Embryonic facial prominence (tissue), 1 donor: Measurements from ENCODE around the gene CD244.
"Not testable (repeated sequence)": the region's sequence is repeated elsewhere in the genome, so short reads cannot be mapped to it uniquely, and the experiment has no call there.

ENCODE experiments used
- DNase-seq: peaks from one replicate; pipeline ENCODE4 v3.0.0-alpha.2; 2016; ENCODE audit errors: extremely low spot score

The CD244 gene

DNA sequence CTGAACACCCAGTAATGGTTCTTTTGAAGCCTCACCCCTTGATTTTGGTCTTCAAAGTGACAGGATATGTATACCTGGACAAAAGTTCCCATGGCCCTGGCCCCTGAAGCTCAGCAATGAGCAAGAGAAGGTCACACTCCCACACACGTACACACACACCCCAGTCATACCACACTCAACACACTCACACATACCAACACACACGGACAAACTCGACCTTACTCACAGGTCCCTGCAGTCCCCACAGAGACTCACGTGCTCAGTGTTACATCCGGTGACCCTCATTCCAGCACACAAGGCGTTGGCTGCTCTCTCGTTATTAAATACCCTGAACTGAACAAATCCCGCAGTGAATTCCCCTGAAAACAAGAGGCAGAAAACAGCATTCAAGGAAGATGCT, 16.4 kb upstream of the CD244 start:
- no peak for DNase-seq

DNA sequence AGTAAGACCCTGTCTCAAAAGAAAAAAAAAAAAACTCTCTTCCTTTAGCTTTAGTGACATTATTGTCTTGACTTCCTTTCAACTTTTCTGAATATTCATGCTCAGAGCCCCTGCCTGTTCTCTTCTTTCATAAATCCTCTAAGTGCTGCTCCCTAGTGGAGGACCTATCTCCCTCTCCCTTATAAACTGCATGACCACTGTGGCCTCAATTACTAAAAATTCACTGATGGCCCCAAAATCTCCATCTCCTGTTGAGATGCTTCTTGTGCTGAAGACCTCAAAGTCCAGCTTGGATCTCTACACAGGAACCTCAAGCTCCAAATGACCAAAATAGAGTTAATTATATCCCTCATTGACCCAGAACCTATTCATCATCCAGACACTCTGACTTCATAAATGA, 14.5 kb upstream of the CD244 start:
- DNase-seq: no peak

DNA sequence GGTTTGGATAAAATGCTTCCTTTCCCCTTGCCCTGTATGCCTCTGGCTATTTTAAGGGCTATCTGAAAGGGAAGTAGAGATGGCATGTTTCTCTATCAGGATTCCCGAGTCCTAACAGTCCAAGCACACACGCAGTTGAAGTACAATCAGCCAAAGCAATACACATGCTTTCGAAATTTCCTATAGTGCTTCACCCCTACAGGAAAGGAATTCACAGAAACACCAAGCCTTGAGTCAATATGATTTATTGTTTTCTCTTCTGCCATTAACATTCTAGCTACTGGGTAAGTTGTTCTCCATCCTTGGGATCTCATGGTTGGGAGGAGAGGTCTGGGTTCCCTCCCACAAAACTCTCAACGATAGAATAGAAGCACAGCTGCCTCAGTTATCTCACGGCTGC, 13.6 kb upstream of the CD244 start:
- DNase-seq: no peak

DNA sequence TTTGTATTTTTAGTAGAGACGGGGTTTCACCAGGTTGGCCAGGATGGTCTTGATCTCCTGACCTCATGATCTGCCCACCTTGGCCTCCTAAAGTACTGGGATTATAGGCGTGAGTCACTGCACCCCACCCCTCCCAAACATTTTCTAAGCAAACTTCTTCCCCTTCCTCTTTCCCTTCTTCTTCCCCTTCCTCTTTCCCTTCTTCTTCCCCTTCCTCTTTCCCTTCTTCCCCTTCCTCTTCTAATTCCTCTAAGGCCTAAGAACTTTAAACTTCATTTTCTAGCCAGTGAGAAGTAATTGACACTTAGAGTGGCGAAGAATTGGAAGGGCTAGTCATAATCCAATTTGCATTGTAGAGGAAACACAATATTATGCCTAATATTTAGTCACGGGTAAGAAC, 12.9 kb upstream of the CD244 start:
- DNase-seq: not testable (repeated sequence)

DNA sequence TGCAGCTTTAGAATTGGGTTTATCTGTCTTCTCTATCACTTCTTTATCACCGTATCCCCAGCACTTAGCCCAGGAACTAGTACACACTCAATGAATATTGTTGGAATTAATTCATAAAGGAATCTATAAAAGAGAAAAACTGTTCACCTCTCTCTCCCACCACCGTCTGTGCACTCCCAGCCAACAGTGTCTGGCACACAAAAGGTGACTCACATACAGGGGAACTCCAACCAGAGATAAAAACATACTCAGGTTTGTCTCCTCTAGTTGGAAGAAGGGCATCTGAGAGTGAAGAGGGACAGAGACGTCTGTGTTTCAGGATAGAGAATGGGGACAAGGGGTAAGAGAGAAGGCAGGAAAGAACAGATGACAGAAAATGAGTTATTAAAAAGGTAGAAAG, 12.2 kb upstream of the CD244 start:
- DNase-seq: no peak

DNA sequence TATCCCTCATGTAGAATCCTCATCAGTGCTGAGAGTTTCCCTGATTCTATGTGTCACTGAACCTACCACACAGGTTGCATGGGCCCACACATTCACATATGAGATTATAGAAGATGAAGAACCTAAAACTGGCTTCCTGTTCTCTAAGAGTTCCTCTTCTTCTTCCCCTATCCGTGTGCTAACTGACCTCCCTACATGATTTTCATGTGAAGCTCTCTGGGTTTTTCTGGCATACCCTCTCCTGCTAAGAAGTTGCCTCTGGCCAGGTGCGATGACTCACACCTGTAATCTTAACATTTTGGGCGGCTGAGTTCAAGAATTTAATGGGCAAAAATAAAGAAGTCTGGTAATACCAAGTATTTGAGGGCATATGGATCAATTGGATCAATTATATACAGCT, 5.5 kb upstream of the CD244 start:
- DNase-seq: no peak

DNA sequence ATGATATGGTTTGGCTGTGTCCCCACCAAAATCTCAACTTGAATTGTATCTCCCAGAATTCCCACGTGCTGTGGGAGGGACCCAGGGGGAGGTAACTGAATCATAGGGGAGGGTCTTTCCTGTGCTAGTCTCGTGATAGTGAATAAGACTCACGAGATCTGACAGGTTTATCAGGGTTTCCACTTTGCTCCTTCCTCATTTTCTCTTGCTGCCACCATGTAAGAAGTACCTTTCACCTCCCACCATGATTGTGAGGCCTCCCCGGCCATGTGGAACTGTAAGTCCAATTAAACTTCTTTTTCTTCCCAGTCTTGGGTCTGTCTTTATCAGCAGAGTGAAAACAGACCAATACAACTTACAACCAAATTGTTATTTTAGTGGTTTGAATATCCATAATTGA, 5.0 kb upstream of the CD244 start:
- DNase-seq: not testable (repeated sequence)

DNA sequence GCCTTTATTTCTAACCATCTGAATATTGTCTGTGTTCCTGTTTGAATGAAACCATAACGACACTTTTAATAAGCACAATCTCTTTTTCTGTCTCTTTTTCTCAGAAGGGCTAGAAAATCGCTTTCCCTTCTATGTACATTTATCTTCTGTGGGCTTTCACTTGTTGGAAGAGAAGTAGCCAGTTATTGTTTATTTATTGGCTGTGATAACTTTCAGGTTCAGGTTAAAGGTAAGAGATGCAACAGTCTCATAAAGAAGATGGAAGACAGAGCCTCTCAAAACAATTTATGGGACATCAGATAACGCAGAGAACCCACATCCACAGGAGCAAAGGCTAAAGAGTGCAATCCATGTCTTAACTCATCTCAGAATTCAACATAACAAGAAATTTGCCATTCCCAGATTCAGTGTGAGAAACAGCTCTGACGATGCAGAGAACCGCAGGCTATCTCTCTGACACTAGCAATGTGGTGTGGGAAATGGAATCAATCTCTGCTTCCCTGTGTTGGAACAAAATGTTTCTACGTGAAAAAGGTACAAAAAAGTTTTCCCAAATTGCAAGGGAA, 4.1 kb upstream of the CD244 start:
- DNase-seq: no peak

DNA sequence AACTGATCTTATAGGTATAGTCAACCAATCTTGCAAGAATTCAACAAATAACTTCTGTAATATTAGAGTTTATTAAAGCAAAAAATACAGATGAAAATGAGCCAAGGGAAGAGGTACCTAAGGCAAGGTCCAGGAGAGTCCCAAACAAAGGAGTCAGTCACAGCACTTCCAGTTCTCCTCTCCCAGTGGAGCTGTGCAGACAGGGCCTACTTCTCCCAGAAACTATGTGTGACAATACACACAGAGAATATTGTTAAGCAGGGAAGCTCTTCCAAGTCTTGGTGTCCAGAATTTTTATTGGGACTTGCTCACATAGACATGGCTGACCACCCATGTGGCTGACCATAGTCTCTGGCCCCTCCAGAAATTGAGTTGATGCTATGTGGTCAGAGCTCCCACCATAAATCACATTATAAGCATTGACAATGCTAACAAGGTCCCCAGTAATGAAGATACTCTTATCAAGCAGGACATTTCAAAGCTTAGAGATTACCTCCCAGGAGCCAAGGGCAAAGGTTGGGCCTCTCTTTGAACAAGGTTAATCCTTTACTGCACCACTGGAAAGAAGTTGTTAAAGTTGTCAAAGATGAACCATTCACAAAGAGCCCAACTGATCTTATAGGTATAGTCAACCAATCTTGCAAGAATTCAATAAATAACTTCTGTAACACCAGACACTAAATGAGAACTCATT, 3.5 kb upstream of the CD244 start:
- no peak for DNase-seq

DNA sequence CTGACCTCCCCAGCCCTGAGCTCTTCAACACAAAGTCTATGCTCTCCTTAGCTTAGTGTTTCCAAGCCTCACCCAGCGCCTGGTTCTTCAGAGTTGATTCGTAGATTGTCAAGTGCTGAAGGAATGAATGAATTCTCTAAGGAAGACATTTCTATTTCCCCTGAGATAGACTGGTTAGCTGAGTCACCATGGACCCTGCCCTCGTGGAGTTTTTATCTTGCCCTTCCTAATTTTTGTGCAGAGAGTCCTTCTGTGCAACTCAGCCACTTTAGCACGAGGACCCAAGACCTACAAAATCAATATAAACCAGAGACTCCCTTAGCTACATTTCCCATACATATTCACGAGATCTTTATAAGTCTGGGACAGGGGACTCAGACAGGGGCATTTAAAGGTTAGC, 2.6 kb upstream of the CD244 start:
- no peak for DNase-seq

DNA sequence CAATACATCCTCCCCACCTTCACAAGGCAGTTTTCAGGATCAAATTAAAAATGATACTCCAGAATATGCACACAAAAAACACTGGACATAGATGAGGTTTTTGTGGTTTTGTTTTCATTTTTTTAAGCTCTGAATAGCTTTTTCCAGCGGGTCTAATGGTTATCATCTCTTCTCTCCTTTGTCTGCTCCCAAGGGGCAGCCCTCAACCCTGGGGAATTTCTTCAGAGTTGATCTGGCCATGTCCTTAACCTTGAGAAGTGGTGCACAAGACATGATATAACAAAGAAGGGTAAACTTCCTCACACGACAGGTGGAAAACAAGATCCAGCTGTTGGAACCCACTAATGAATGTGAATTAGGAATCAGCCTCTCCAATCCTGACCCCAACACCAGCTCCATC, 1.5 kb upstream of the CD244 start:
- no peak for DNase-seq

DNA sequence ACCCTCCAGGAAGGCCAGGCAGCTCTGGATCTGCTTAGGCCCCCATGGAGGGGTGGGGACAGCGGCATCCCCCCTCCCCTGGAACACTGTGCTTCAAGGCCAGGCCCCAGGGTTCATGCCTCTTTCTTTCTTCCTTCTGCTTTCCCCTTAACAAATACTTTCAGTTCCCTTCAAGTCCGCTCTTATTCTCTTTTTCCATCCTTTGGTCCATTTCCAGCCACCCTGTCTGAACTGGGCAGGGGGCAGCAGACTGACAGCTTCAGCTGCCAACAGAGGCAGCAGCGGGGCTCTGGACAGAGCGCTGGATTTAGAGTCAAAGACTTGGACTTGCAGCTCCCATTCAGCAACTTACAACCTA, 1.1 kb upstream of the CD244 start:
- DNase-seq: no peak

DNA sequence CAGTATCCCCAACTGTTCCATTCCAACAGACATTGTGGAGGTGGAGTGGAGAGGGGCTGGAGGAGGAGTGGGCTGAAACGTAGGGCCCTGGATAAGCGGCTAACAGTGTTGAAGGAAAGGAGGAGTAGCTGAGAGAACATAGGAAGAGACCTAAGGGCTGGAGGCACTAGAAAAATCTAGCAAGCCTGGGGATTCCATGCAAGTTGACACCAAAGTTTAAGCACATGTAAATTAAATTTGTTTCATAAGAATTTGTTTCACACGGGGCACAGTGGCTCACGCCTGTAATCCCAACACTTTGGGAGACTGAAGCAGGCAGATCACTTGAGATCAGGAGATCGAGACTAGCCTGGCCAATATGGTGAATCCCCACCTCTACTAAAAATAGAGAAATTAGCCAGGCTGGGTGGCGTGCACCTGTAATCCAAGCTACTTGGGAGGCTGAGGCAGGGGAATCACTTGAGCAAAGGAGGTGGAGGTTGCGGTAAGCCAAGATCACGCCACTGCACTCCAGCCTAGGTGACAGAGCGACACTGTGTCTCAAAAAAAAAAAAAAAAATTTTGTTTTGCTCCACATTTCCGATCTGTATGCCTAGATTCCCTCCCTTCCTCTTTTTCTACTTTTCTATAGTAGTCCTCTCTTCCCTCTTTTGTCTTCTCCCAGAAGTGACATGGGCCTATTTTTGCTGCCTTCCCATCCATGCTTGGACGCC, 530 bp upstream of the CD244 start:
- no peak for DNase-seq

DNA sequence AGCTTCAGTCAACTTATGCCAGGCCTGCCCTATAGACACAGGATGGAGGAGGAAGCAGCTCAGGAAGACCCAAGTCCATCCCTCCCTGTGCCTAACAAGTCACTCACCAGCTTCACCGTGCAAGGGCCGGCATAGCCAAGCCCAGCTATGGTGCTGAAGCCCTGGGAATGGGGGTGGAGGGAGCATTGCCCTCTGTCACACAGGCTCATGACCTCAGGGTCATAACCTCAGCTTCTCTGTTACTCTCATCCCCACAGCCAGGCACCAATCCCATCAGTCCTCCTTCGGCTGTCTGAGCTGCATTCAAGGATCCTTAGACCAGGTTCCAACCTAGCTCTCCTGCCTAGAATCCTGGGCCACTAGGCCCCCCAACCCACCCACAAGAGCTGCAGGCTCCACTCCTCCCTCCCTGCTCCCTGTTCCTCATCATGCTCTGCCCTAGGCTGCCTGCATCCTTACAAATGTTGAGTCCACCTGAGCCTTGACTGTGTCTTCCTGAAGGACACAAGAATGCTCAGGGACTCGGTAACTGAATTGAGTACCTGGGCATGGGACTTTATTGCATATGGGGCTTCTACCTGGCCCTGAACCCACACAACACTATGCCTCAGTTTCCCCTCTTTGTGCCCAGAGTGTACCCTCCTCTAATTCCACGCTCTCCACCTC, 1.7 kb downstream of the CD244 start:
- no peak for DNase-seq

DNA sequence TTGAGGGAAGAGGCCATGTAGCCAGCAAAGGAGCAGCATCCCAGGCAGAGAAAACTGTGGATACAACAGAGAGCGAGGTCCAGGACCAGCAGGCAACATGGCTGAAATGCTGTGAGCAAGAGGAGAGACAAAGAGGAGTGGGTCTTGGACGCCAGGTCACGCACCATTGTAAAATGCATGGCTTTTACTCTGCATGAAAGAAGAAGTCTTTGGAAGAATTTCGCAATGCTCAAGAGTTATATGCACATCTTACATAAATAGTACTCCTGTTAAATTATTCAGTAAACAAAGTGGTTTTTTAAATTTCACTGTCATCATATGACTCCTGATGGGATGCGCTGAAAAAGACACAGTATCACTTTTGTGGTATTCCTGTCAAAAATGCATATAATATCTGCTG, 3.5 kb downstream of the CD244 start:
- no peak for DNase-seq

DNA sequence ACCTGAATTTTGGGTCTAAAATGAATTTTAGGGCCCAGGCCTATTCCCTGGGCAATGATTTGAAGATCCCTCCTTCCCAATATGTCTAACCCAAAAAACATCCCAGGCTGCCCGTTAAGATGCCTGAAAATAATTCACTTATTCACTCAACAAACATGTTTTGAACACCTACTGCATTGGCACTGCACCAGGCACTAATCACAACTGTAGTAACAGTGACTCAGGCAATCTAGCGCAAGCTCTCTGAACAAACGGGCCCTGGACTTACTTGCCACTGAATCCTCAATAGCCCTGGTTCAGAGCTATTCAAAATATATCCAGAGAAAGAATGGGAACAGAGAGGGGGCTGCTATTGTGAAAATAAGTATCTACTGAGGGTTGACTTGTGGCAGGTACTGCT, 4.2 kb downstream of the CD244 start:
- no peak for DNase-seq

DNA sequence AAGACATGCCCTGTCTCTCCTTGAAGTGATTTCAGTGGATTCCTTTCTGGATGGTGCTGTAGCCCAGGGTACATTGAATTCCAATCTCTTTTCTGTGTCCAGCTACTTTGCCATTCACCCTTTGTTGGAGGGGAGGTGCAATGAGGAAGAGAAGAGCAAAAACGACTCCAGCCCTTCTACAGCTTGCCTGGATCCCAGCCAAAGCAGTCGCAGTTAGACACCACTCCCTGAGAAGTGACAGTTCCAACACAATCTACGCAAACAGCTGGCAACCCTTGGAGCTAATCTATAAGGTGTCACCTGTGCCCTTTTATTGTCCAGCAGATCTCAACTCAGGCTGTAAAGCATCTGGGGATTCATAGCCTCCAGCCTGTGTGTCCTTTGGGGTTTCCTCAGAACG, 4.6 kb downstream of the CD244 start:
- no peak for DNase-seq

DNA sequence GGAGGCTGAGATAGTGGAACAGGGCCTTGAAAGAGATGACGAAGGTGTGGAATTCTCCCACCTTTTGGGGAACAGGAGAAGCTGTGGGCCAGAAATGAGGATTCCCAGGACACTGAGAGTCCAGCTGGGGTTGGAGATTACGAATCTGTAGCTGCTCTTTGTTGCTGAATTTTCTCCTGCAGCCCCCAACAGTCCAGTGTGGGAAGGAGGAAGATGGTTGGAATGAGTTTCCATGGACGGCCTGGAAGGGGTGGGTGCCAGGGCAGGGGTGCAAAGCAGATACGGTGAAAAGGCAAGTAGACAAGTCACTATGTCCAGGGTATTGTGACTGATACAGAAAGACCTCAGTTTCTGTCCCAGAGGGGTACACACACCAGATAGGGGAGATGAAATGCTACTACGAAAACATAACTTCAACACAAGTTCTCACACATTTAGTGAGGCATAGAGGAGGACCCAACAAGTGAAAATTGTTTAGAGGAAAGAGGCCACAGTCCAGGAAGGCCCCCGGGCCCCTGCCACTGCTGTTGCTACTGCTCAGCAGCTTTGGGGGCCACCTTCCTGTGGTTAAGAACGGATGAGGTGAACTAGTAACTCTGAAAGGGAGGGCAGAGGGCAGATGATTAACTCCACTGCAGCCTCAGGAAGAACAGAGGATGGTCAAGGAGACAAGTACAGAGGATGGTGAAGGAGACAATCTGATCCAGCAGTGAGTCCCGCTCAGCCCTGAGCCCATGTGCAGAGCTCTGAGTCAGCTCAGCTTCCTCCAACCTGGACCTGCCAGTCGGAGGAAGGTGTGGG, 7.3 kb downstream of the CD244 start:
- DNase-seq: no peak

DNA sequence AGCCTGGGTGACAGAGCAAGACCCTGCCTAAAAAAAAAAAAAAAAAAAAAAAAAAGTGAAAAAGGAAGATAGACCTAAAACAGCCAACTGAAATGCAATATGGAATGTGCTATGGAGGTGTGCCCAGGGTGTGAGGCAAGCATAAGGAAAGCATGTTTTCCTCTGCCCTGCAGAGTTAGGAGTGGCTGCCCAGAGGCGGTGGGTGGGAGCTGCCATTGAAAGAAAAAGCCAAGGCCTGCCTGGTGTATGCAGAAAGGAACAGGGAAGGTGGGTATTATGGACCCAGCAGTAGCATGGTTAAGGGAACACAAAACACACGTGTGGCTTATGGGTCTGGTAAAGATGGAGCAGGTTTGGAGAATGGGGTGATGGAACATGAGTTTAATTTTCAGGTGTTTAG, 8.9 kb downstream of the CD244 start:
- no peak for DNase-seq

DNA sequence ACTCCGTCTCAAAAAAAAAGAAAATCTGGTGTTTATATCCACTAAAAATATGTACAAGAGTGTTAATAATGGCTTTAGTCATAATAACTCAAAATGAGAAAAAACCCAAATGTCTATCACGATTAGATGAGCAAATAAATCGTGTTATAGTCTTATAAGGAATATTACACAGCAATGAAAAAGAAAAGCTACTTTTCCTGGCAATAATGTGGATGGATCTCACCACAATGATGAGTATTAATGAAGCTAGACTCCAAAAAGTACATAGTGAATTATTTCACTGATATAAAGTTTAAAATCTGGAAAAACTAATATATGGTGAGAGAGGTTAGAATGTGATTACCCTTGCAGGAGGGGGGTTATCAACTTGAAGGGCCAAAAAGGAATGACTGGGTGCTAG, 9.7 kb downstream of the CD244 start:
- no peak for DNase-seq

DNA sequence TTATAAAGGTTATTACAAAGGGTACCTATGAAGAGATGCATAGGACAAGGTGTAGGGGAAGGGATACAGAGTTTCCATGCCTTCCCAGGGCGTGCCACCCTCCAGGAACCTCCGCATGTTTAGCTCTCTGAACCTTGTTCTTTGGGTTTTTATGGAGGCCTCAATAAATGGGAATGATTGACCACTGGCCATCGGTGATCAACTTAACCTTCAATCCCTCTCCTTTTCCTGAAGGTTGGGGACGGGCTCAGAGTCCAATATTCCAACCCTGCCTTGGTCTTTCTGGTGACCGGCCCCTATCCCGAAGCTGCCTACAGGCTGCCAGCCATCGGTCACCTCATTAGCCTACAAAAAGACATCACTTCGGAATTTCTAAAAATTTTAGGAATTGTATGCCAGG, 11.7 kb downstream of the CD244 start:
- no peak for DNase-seq

DNA sequence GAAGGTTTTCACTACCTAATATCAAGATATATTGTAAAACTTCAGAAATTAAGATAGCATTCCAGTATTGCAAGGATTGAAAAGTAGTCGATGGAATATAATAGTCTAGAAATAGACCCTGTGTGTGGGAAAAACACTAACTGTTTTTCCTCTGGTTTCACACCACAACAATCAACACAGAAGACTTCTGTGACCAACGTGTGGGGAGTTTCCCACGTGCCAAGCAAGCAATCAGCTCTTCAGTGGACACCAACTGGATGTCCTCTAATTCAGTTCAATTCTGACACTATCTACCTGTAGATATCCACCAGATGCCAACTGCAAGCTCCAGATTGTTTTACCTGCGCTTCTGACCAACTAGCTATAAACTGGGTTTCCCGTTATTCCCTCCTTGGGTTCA, 12.1 kb downstream of the CD244 start:
- no peak for DNase-seq
